HepG2 (cell line): ENCODE results near the gene EDC3. TPM values are rescaled to one million over a fixed set of nuclear protein-coding genes. Genes with fewer than 3 reads are reported as not detected.

Experiments
- ATAC-seq: fragments of 200-7000 bp; cut with Tn5 transposase; 3 replicates; pipeline ENCODE4 v1.9.1; 2020; ENCODE audit warnings: mild to moderate bottlenecking, moderate library complexity
- BruUV-seq: library from RNA; stranded (reverse); fragments of 400-500 nt; replicated peaks from 2 replicates; lab custom pipeline; 2021; lab: Mats Ljungman, UMichigan
- CTCF ChIA-PET: fragments of 300-600 bp; formaldehyde crosslinking; extraction: SDS; loops from one replicate; lab custom pipeline; 2021; ENCODE audit warnings: low total read pairs, inconsistent platforms, low intra/inter-chr PET ratio; lab: Yijun Ruan, JAX
- POLR2A ChIA-PET: fragments of 350-600 bp; sonication (Branson Sonifier 250); formaldehyde crosslinking; loops from one replicate; lab custom pipeline; 2020; ENCODE audit warnings: antibody characterized with exemption, inconsistent platforms; lab: Yijun Ruan, JAX
- DNase-seq: peaks from one replicate; pipeline ENCODE4 v3.0.0-alpha.2; 2015; ENCODE audit warnings: low spot score
- FAIRE-seq: peaks from 3 replicates; lab custom pipeline; 2011; peaks lifted over from hg19 to GRCh38; lab: Jason Lieb, UNC
- H2AFZ ChIP-seq: one replicate; pipeline ENCODE4 v1.6.1; 2011; ENCODE audit warnings: low read length, inconsistent platforms
- H3K27ac ChIP-seq: fragments of 300-600 bp; 3 replicates; pipeline ENCODE4 v1.8.0; 2011; ENCODE audit warnings: mixed run types, mild to moderate bottlenecking, mixed read lengths, low read length, inconsistent platforms; ENCODE audit not compliant: insufficient read depth; ENCODE audit errors: extremely low read length
- H3K27me3 ChIP-seq, 2 experiments: fragments of 200-600 bp in 1 of 2; 2 replicates in 1 of 2; 3 replicates in 1 of 2; pipeline versions ENCODE4 v1.6.0 to v1.8.0; 2011; ENCODE audit warnings: low read length in 2 of 2, mild to moderate bottlenecking in 2 of 2, moderate library complexity in 2 of 2, inconsistent platforms in 1 of 2; ENCODE audit not compliant: insufficient read depth in 2 of 2, control insufficient read depth in 1 of 2
- H3K36me3 ChIP-seq, 2 experiments: fragments of 200-600 bp in 1 of 2; replicated peaks in 1 of 2; 2 replicates in 1 of 2; 3 replicates in 1 of 2; pipeline versions ENCODE4 v1.5.1 to v1.8.0; 2011; ENCODE audit warnings: low read length in 2 of 2, inconsistent platforms in 1 of 2; ENCODE audit not compliant: insufficient read depth in 2 of 2, control insufficient read depth in 1 of 2
- H3K4me1 ChIP-seq: 2 replicates; pipeline ENCODE4 v1.5.1; 2012; ENCODE audit warnings: low read length, inconsistent platforms; ENCODE audit not compliant: insufficient read depth
- H3K4me2 ChIP-seq: 2 replicates; pipeline ENCODE4 v1.6.0; 2011; ENCODE audit warnings: low read depth, low read length, inconsistent platforms
- H3K4me3 ChIP-seq, 3 experiments: fragments of 200-600 bp in 1 of 3; sonication (generic), shearing (Covaris generic) in 1 of 3; replicated peaks in 1 of 3; 2 replicates each; pipeline ENCODE4 v1.5.1; 2011 to 2016; ENCODE audit warnings: low read length in 3 of 3, inconsistent platforms in 2 of 3, low read depth in 2 of 3, mild to moderate bottlenecking in 2 of 3, control low read depth in 1 of 3, mixed read lengths in 1 of 3; ENCODE audit not compliant: insufficient read depth in 1 of 3
- H3K79me2 ChIP-seq: one replicate; pipeline ENCODE4 v1.6.1; 2011; ENCODE audit warnings: low read length, inconsistent platforms; ENCODE audit not compliant: insufficient read depth
- H3K9ac ChIP-seq: 2 replicates; pipeline ENCODE4 v1.6.0; 2011; ENCODE audit warnings: mild to moderate bottlenecking, low read depth, low read length, inconsistent platforms; ENCODE audit not compliant: insufficient read depth
- H3K9me3 ChIP-seq: 2 replicates; pipeline ENCODE4 v1.5.1; 2012; ENCODE audit warnings: mild to moderate bottlenecking, low read length
- H4K20me1 ChIP-seq: 2 replicates; pipeline ENCODE4 v1.6.0; 2011; ENCODE audit warnings: inconsistent platforms, mild to moderate bottlenecking, low read length, moderate library complexity; ENCODE audit not compliant: insufficient read depth
- MYC ChIP-seq: sonication (generic); formaldehyde crosslinking; IDR thresholded peaks from 2 replicates; pipeline ENCODE4 v1.9.0; 2021; ENCODE audit warnings: missing genetic modification reagents, borderline replicate concordance
- SAFB2 ChIP-seq: sonication (generic); formaldehyde crosslinking; IDR thresholded peaks from 2 replicates; pipeline ENCODE4 v1.5.1; 2020; ENCODE audit warnings: missing genetic modification reagents, low read depth, mild to moderate bottlenecking, borderline replicate concordance
- SMAD9 ChIP-seq: sonication (generic); formaldehyde crosslinking; IDR thresholded peaks from 2 replicates; pipeline ENCODE4 v1.5.1; 2020; ENCODE audit warnings: mild to moderate bottlenecking, missing genetic modification reagents
- STAT6 ChIP-seq: sonication (generic); formaldehyde crosslinking; IDR thresholded peaks from 2 replicates; pipeline ENCODE4 v1.4.0; 2020; ENCODE audit warnings: missing genetic modification reagents, mild to moderate bottlenecking, borderline replicate concordance
- ZNF329 ChIP-seq: sonication (generic); formaldehyde crosslinking; IDR thresholded peaks from 2 replicates; pipeline ENCODE4 v1.9.0; 2021; ENCODE audit warnings: low read depth, mild to moderate bottlenecking, missing genetic modification reagents
- WGBS: methylation state at CpG from one replicate; pipeline ENCODE4 v1.1.6; 2017; ENCODE audit warnings: low lambda C conversion rate; 5-methylcytosine and 5-hydroxymethylcytosine counted together
- in situ Hi-C: cut with HindIII; loops from 2 replicates; pipeline ENCODE4 v1.10.0; 2017; ENCODE audit warnings: low pct_unique_long_range_greater_than_20kb; ENCODE audit not compliant: extremely low pct_ligation_motif_present
- intact Hi-C: fragments of 100-400 bp; cut with micrococcal nuclease; formaldehyde crosslinking; loops from one replicate; pipeline ENCODE4 v1.10.0; 2022; ENCODE audit not compliant: unreplicated experiment
- polyA plus RNA-seq, 8 experiments: library from polyadenylated mRNA; depleted of rRNA in 3 of 8; stranded (reverse) in 7 of 8; unstranded in 1 of 8; fragments of >200 nt; fragmentation: Illumina TruSeq in 4 of 8; extraction: Trizol in 4 of 8; gene quantifications; 2 replicates each; pipeline versions ENCODE4 v1.2.1 to v1.2.3, GENCODE V29; 2011 to 2016; ENCODE audit warnings: low read depth in 4 of 8, missing spikeins in 1 of 8, mixed read lengths in 1 of 8; ENCODE audit not compliant: insufficient read depth in 1 of 8
- total RNA-seq, 5 experiments: library from RNA; depleted of rRNA; stranded (reverse); fragments of >200 nt; fragmentation: Illumina TruSeq; extraction: Trizol; gene quantifications; 2 replicates each; pipeline ENCODE4 v1.2.3, GENCODE V29; 2016; ENCODE audit warnings: low read depth in 1 of 5

EDC3 gene
- total and polyA plus RNA-seq, 2 of the 13 experiments (the other 11 are each of a cell fraction or from before 2014, with no cell fraction given) = 17.4 to 32.0 TPM

DNA sequence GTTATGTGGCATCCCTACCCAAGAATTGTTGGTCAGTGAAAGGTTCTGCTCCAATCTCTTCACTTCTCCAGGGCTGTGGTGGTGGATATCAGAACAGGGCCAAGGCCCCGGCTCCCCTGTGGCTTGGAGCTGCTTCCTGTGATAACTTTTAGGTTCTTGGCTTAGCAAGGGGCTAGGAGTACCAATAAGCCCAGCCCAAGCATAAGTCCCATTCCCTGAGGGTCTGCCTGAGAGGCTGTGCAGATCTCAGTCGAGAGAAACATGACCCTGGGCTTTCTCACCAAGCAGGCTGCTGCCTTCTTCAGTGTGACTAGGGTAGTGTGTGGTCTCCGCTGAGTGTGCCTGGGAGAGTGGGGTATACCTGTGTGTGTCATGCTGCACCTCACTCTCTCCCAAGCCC lies 73.1 kb downstream of the EDC3 start:
- POLR2A ChIA-PET = no interaction called here
- H3K79me2 ChIP-seq = peaks cover 29% of the 10 kb centered on the region

More for the DNA sequence above, 73.1 kb downstream of the EDC3 start:
- no peak for FAIRE-seq
- intact Hi-C loops = no loop called here
- Histone ChIP-seq H3K9me3 (no peaks in the 10 kb centered on the region), H3K9ac (no peak overlapping the region), H3K36me3 (peaks cover 59 to 86% of the 10 kb centered on the region in 2 experiments), H3K27me3 (no peaks in the 10 kb centered on the region), H3K4me3 (no peak overlapping the region), H3K4me1 (peaks cover 17% of the 10 kb centered on the region), H3K4me2 (no peak overlapping the region), H4K20me1 (peaks cover 44% of the 10 kb centered on the region), H3K27ac (no peak overlapping the region), H2AFZ (no peak overlapping the region)
- CTCF ChIA-PET = interaction anchor here (1.2 kb wide), 1 partner anchor 146 kb away, joined by 3 read pairs; no protein-coding TSS in a partner anchor
- ATAC-seq = no peak
- TF ChIP-seq STAT6 (no peak), SMAD9 (no peak), MYC (CRISPR knock-in tag) (no peak), SAFB2 (CRISPR knock-in tag) (no peak), ZNF329 (CRISPR knock-in tag) (no peak)
- WGBS = 100% methylated on average over 1 of the region's 3 CpGs
- in situ Hi-C loops = loop anchor here (5.0 kb wide), 1 partner anchor 250 kb away; no protein-coding TSS in a partner anchor
- no TSS peak for BruUV-seq
- no peak for DNase-seq
